Measurements from ENCODE around the gene ABCA13. TPM values are rescaled to one million over a fixed set of nuclear protein-coding genes. Genes with fewer than 3 reads are reported as not detected.

ABCA13 gene
- total and polyA plus RNA-seq, 2 donors from 2014 or later = 0.62 to 6.0 TPM

DNA sequence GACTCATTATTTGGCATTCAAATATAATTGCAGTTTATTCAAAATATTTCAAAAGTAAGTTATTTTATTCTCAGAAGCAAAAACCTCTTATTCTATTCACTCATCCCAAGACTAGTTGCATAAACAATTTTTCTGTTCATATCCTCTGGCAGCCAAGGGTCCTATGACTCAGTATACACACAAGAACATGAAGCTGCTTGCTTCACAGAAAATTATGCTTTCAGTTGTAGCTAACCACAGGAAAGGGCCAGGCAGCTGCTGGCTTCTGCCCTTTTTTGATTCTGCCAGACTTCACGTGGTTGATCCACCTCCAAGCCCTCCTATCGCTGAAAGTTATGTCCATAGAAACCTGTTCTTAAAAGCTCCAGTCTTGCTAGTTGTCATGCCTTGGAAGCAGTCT lies 108.8 kb downstream of the ABCA13 start:
- H3K27ac ChIP-seq (ENCODE audit: low read depth in 2 of 2, low read length in 2 of 2) = no peak overlapping the region
- H3K36me3 ChIP-seq (ENCODE audit: control insufficient read depth in 2 of 3, insufficient read depth in 3 of 3, low read length in 3 of 3) = no peaks in the 10 kb centered on the region
- H3K27me3 ChIP-seq (ENCODE audit: control insufficient read depth, insufficient read depth, low read length) = no peaks in the 10 kb centered on the region
- TF ChIP-seq, protein P1, sequence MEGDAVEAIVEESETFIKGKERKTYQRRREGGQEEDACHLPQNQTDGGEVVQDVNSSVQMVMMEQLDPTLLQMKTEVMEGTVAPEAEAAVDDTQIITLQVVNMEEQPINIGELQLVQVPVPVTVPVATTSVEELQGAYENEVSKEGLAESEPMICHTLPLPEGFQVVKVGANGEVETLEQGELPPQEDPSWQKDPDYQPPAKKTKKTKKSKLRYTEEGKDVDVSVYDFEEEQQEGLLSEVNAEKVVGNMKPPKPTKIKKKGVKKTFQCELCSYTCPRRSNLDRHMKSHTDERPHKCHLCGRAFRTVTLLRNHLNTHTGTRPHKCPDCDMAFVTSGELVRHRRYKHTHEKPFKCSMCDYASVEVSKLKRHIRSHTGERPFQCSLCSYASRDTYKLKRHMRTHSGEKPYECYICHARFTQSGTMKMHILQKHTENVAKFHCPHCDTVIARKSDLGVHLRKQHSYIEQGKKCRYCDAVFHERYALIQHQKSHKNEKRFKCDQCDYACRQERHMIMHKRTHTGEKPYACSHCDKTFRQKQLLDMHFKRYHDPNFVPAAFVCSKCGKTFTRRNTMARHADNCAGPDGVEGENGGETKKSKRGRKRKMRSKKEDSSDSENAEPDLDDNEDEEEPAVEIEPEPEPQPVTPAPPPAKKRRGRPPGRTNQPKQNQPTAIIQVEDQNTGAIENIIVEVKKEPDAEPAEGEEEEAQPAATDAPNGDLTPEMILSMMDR (IDR thresholded peaks at IDR 0.05; ENCODE audit: borderline replicate concordance, extremely low read depth, insufficient read depth) = no peak
- intact Hi-C loops (cut with DNase I) = no loop called here
- H3K4me1 ChIP-seq (ENCODE audit: control insufficient read depth in 2 of 3, insufficient read depth in 2 of 3, low read depth in 1 of 3, low read length in 3 of 3) = no peaks in the 10 kb centered on the region
- no peak overlapping the region for H3K9ac ChIP-seq (ENCODE audit: low read length in 3 of 3)
- H3K4me3 ChIP-seq (ENCODE audit: low read length in 3 of 3) = no peak overlapping the region
- no peak for DNase-seq
- no peak for FAIRE-seq
- H3K9me3 ChIP-seq (ENCODE audit: control insufficient read depth in 2 of 3, insufficient read depth in 1 of 3, low read length in 3 of 3) = no peaks in the 10 kb centered on the region

DNA sequence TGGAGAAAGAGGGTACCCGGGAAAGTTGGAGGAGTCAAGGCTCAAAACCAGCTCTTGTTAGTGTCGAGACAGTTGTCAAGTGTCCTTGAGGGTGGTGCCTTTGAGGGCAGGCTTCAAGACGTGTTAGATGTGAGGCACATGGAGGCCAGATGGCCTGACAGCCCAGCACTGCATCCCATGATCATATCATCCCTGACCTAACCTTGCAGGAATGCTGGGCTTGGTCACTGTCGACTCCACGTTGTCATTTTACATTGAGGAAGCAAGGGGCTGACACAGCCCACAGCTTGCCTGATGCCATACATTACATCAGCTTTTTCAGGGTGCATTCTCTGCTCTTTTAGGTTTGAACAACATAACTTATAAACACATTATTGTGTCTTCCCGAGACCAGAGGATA lies 114.1 kb downstream of the ABCA13 start:
- intact Hi-C loops (cut with DNase I) = no loop called here
- FAIRE-seq (no peak), DNase-seq (no peak)
- H3K27ac ChIP-seq (ENCODE audit: low read depth in 2 of 2, low read length in 2 of 2) = no peak overlapping the region
- H3K4me3 ChIP-seq (ENCODE audit: low read length in 3 of 3) = no peak overlapping the region
- TF ChIP-seq, protein P1 (IDR thresholded peaks at IDR 0.05; ENCODE audit: borderline replicate concordance, extremely low read depth, insufficient read depth) = no peak
- no peaks in the 10 kb centered on the region for H3K36me3 ChIP-seq (ENCODE audit: control insufficient read depth in 2 of 3, insufficient read depth in 3 of 3, low read length in 3 of 3)
- no peaks in the 10 kb centered on the region for H3K4me1 ChIP-seq (ENCODE audit: control insufficient read depth in 2 of 3, insufficient read depth in 2 of 3, low read depth in 1 of 3, low read length in 3 of 3)
- H3K9me3 ChIP-seq (ENCODE audit: control insufficient read depth in 2 of 3, insufficient read depth in 1 of 3, low read length in 3 of 3) = no peaks in the 10 kb centered on the region
- H3K27me3 ChIP-seq (ENCODE audit: control insufficient read depth, insufficient read depth, low read length) = no peaks in the 10 kb centered on the region
- H3K9ac ChIP-seq (ENCODE audit: low read length in 3 of 3) = no peak overlapping the region

DNA sequence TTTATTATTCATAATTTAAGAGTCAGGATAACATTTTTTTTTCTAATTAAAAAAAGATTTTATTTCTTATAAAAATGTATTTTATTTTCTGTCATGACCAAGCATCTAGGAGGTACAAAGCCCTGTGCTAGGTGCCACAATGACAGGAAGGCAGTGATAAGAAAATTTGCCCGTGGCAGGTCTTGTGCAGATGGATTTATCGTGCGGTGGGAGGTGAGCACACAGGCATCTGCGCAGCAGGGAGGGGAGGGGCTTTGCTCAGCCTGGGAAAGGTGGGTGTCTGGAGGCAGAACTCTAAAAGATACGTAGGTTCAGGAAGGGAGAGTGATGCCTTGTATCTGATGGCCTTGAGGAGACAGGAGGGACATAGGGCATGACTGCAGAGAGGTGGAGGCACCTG lies 115.6 kb downstream of the ABCA13 start:
- H3K27ac ChIP-seq (ENCODE audit: low read depth in 2 of 2, low read length in 2 of 2) = no peak overlapping the region
- no peak overlapping the region for H3K4me3 ChIP-seq (ENCODE audit: low read length in 3 of 3)
- intact Hi-C loops (cut with DNase I) = no loop called here
- no peaks in the 10 kb centered on the region for H3K27me3 ChIP-seq (ENCODE audit: control insufficient read depth, insufficient read depth, low read length)
- no peaks in the 10 kb centered on the region for H3K9me3 ChIP-seq (ENCODE audit: control insufficient read depth in 2 of 3, insufficient read depth in 1 of 3, low read length in 3 of 3)
- DNase-seq = no peak
- no peak for FAIRE-seq
- H3K36me3 ChIP-seq (ENCODE audit: control insufficient read depth in 2 of 3, insufficient read depth in 3 of 3, low read length in 3 of 3) = no peaks in the 10 kb centered on the region
- no peak overlapping the region for H3K9ac ChIP-seq (ENCODE audit: low read length in 3 of 3)
- H3K4me1 ChIP-seq (ENCODE audit: control insufficient read depth in 2 of 3, insufficient read depth in 2 of 3, low read depth in 1 of 3, low read length in 3 of 3) = no peaks in the 10 kb centered on the region
- TF ChIP-seq, protein P1 (IDR thresholded peaks at IDR 0.05; ENCODE audit: borderline replicate concordance, extremely low read depth, insufficient read depth) = no peak

DNA sequence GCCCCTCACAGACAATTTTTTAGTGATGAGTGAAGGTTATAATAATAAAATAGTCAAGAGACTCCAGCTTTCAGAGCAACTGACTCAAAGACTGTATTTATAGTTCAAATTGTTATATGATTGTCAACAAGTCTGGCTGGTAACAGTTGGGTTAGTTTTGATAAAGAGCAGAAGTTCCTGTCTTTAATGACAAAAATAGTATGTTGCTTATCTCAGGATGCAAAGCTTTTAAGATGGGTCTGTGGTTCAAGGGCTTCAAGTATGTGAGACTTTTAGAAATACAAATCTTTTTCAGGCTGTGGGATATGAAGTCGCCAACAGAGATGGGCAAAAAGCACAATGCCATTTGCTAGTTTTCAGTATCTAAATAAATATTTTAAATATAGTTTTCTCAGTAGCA lies 118.4 kb downstream of the ABCA13 start:
- DNase-seq = no peak
- FAIRE-seq = no peak
- intact Hi-C loops (cut with DNase I) = no loop called here
- Histone ChIP-seq H3K27me3 (ENCODE audit: control insufficient read depth, insufficient read depth, low read length) (no peaks in the 10 kb centered on the region), H3K9me3 (ENCODE audit: control insufficient read depth in 2 of 3, insufficient read depth in 1 of 3, low read length in 3 of 3) (no peaks in the 10 kb centered on the region), H3K36me3 (ENCODE audit: control insufficient read depth in 2 of 3, insufficient read depth in 3 of 3, low read length in 3 of 3) (no peaks in the 10 kb centered on the region), H3K27ac (ENCODE audit: low read depth in 2 of 2, low read length in 2 of 2) (no peak overlapping the region), H3K4me3 (ENCODE audit: low read length in 3 of 3) (no peak overlapping the region), H3K9ac (ENCODE audit: low read length in 3 of 3) (no peak overlapping the region), H3K4me1 (ENCODE audit: control insufficient read depth in 2 of 3, insufficient read depth in 2 of 3, low read depth in 1 of 3, low read length in 3 of 3) (no peaks in the 10 kb centered on the region)
- TF ChIP-seq, protein P1 (IDR thresholded peaks at IDR 0.05; ENCODE audit: borderline replicate concordance, extremely low read depth, insufficient read depth) = no peak
